HCT116 (cell line): ENCODE measurements around the gene ZC3H13. TPM values are rescaled to one million over a fixed set of nuclear protein-coding genes. Genes with fewer than 3 reads are reported as not detected.

ENCODE experiments used
- ATAC-seq: fragments of 200-7000 bp; cut with Tn5 transposase; 2 replicates; pipeline ENCODE4 v1.9.1; 2020; ENCODE audit warnings: mild to moderate bottlenecking, moderate library complexity
- BruUV-seq: library from RNA; stranded (reverse); fragments of 400-500 nt; replicated peaks from 2 replicates; lab custom pipeline; 2021; lab: Mats Ljungman, UMichigan
- CTCF ChIA-PET: fragments of 300-600 bp; sonication (Branson Sonifier 250); formaldehyde crosslinking; loops from one replicate; lab custom pipeline; 2021; ENCODE audit warnings: antibody characterized with exemption; lab: Charles Lee
- POLR2A ChIA-PET: fragments of 300-600, 350-600 bp; sonication (Branson Sonifier 250); formaldehyde crosslinking; loops from one replicate; lab custom pipeline; 2021; ENCODE audit warnings: antibody characterized with exemption; lab: Charles Lee
- RAD21 ChIA-PET, 2 experiments: fragments of 300-600 bp; sonication (Branson Sonifier 250); formaldehyde crosslinking; loops; one replicate each; lab custom pipeline; 2023; ENCODE audit warnings: low total read pairs in 2 of 2; ENCODE audit not compliant: uncharacterized antibody in 2 of 2, unreplicated experiment in 2 of 2, low non-redundant PET in 1 of 2; lab: Charles Lee
- DNase-seq: peaks from one replicate; pipeline ENCODE4 v3.0.0-alpha.2; 2010; ENCODE audit warnings: low read depth, low spot score
- H2AFZ ChIP-seq: fragments of 200-600 bp; shearing (Covaris generic), sonication (generic); 2 replicates; pipeline ENCODE4 v1.6.1; 2017; ENCODE audit warnings: low read depth, mixed run types, mixed read lengths, antibody characterized with exemption, low read length; ENCODE audit not compliant: poor library complexity, severe bottlenecking
- H3K27ac ChIP-seq: 2 replicates; pipeline ENCODE4 v1.5.1; 2012; ENCODE audit warnings: low read depth, low read length
- H3K27me3 ChIP-seq: fragments of 200-600 bp; sonication (generic); 2 replicates; pipeline ENCODE4 v1.6.1; 2016; ENCODE audit warnings: mixed run types, low read length, mixed read lengths; ENCODE audit not compliant: insufficient read depth
- H3K36me3 ChIP-seq, 2 experiments: fragments of 200-500 bp in 1 of 2; fragments of 200-600 bp in 1 of 2; sonication (Bioruptor generic) in 1 of 2; sonication (generic) in 1 of 2; 2 replicates each; pipeline versions ENCODE4 v1.5.1 to v1.6.1; 2014 to 2016; ENCODE audit warnings: low read length in 2 of 2, inconsistent platforms in 1 of 2, mixed read lengths in 1 of 2, mixed run types in 1 of 2; ENCODE audit not compliant: insufficient read depth in 2 of 2, control insufficient read depth in 1 of 2
- H3K4me1 ChIP-seq, 2 experiments: fragments of 200-600 bp in 1 of 2; sonication (generic) in 1 of 2; 2 replicates each; pipeline versions ENCODE4 v1.5.1 to v1.6.1; 2012 to 2017; ENCODE audit warnings: low read length in 2 of 2, inconsistent platforms in 1 of 2, mild to moderate bottlenecking in 1 of 2, mixed read lengths in 1 of 2, mixed run types in 1 of 2, moderate library complexity in 1 of 2; ENCODE audit not compliant: insufficient read depth in 2 of 2, control insufficient read depth in 1 of 2
- H3K4me2 ChIP-seq: fragments of 200-600 bp; sonication (generic); 2 replicates; pipeline ENCODE4 v1.6.1; 2017; ENCODE audit warnings: mixed run types, low read length, mixed read lengths
- H3K4me3 ChIP-seq, 2 experiments: fragments of 200-600 bp in 1 of 2; sonication (generic) in 1 of 2; replicated peaks in 1 of 2; 2 replicates each; pipeline ENCODE4 v1.5.1; 2011 to 2016; ENCODE audit warnings: low read length in 2 of 2, control low read depth in 1 of 2, low read depth in 1 of 2, mild to moderate bottlenecking in 1 of 2, mixed read lengths in 1 of 2, mixed run types in 1 of 2
- H3K79me2 ChIP-seq: fragments of 200-600 bp; sonication (generic); 2 replicates; pipeline ENCODE4 v1.6.1; 2017; ENCODE audit warnings: mild to moderate bottlenecking, mixed run types, low read length, moderate library complexity, mixed read lengths; ENCODE audit not compliant: insufficient read depth
- H3K9ac ChIP-seq: fragments of 200-600 bp; sonication (generic); 2 replicates; pipeline ENCODE4 v1.6.1; 2016; ENCODE audit warnings: low read length, mixed read lengths
- H3K9me2 ChIP-seq: fragments of 200-600 bp; sonication (generic), shearing (Covaris generic); 2 replicates; pipeline ENCODE4 v1.6.1; 2017; ENCODE audit warnings: mixed run types, mild to moderate bottlenecking, moderate library complexity; ENCODE audit not compliant: insufficient read depth
- H3K9me3 ChIP-seq, 2 experiments: fragments of 200-500 bp in 1 of 2; fragments of 200-600 bp in 1 of 2; sonication (Bioruptor generic) in 1 of 2; sonication (generic) in 1 of 2; 2 replicates each; pipeline ENCODE4 v1.6.1; 2014 to 2017; ENCODE audit warnings: low read length in 2 of 2, mixed read lengths in 2 of 2, inconsistent platforms in 1 of 2, low read depth in 1 of 2, mild to moderate bottlenecking in 1 of 2, mixed run types in 1 of 2, moderate library complexity in 1 of 2; ENCODE audit not compliant: control insufficient read depth in 1 of 2, insufficient read depth in 1 of 2
- H4K20me1 ChIP-seq: fragments of 200-600 bp; sonication (generic), shearing (Covaris generic); 2 replicates; pipeline ENCODE4 v1.6.1; 2017; ENCODE audit warnings: mixed run types, mild to moderate bottlenecking, moderate library complexity; ENCODE audit not compliant: insufficient read depth
- ATF3 ChIP-seq: IDR thresholded peaks from 2 replicates; pipeline ENCODE4 v1.6.1; 2012
- CEBPB ChIP-seq: IDR thresholded peaks from 2 replicates; pipeline ENCODE4 v1.6.1; 2012; ENCODE audit warnings: low read depth
- EGR1 ChIP-seq: IDR thresholded peaks from 2 replicates; pipeline ENCODE4 v1.6.1; 2012; ENCODE audit warnings: low read depth
- ELF1 ChIP-seq: IDR thresholded peaks from 2 replicates; pipeline ENCODE4 v1.6.1; 2012; ENCODE audit warnings: low read depth, borderline replicate concordance
- JUND ChIP-seq: IDR thresholded peaks from 2 replicates; pipeline ENCODE4 v1.6.1; 2012
- POLR2A ChIP-seq: IDR thresholded peaks from 2 replicates; pipeline ENCODE4 v1.7.0; 2011; ENCODE audit warnings: borderline replicate concordance; ENCODE audit not compliant: insufficient read depth, insufficient read length; ENCODE audit errors: extremely low read depth
- POLR2AphosphoS5 ChIP-seq: IDR thresholded peaks from 2 replicates; pipeline ENCODE4 v1.6.1; 2011; ENCODE audit warnings: mild to moderate bottlenecking, low read depth, low read length, moderate library complexity
- RAD21 ChIP-seq: IDR thresholded peaks from 2 replicates; pipeline ENCODE4 v1.6.1; 2012; ENCODE audit warnings: low read depth, mild to moderate bottlenecking
- REST ChIP-seq: IDR thresholded peaks from 2 replicates; pipeline ENCODE4 v1.6.1; 2012; ENCODE audit warnings: low read depth
- SP1 ChIP-seq: IDR thresholded peaks from 2 replicates; pipeline ENCODE4 v1.6.1; 2012; ENCODE audit warnings: low read depth
- YY1 ChIP-seq: IDR thresholded peaks from 2 replicates; pipeline ENCODE4 v1.6.1; 2011; ENCODE audit warnings: low read length, low read depth, moderate library complexity, mild to moderate bottlenecking; ENCODE audit not compliant: insufficient replicate concordance; ENCODE audit errors: extremely low read depth
- ZBTB33 ChIP-seq: IDR thresholded peaks from 2 replicates; pipeline ENCODE4 v1.6.1; 2011; ENCODE audit warnings: mild to moderate bottlenecking, low read length, moderate library complexity; ENCODE audit not compliant: insufficient replicate concordance; ENCODE audit errors: extremely low read depth
- ZFX ChIP-seq: fragments of 450-650 bp; IDR thresholded peaks from 2 replicates; pipeline ENCODE4 v1.6.1; 2017
- intact Hi-C: fragments of 100-400 bp; cut with micrococcal nuclease; formaldehyde crosslinking; loops from 2 replicates; pipeline ENCODE4 v1.10.0; 2022
- total RNA-seq: library from RNA; stranded (reverse); gene quantifications from one replicate; pipeline ENCODE4 v1.2.1, GENCODE V29; 2021; ENCODE audit not compliant: unreplicated experiment

ZC3H13 gene
- total RNA-seq, 1 experiment from 2014 or later: 37.9 TPM

- no peak overlapping the region for H3K27ac ChIP-seq
- CTCF ChIA-PET: interaction anchor here (1.9 kb wide), 1 partner anchor 152 kb away, joined by 9 read pairs; no protein-coding TSS in a partner anchor
- H4K20me1 ChIP-seq: no peaks in the 10 kb centered on the region; the same call in 1 of the 2 replicates
- H3K4me3 ChIP-seq: no peak overlapping the region
- peaks cover 9 to 14% of the 10 kb centered on the region in 2 experiments; a peak in 2 of 4 replicates for H3K36me3 ChIP-seq
- intact Hi-C loops: no loop called here
- TF ChIP-seq POLR2AphosphoS5: no peak
- TF ChIP-seq ZFX: no peak
- no peak for TF ChIP-seq POLR2A
- TF ChIP-seq, all 23 proteins: peak for 0
- Histone ChIP-seq H3K9me2 (no peaks in the 10 kb centered on the region), H3K4me1 (no peaks in the 10 kb centered on the region), H2AFZ (no peak overlapping the region), H3K9ac (no peak overlapping the region), H3K79me2 (no peaks in the 10 kb centered on the region), H3K4me2 (no peak overlapping the region), H3K9me3 (no peaks in the 10 kb centered on the region), H3K27me3 (no peaks in the 10 kb centered on the region)
- BruUV-seq: no TSS peak
- RAD21 ChIA-PET: no interaction called here
- DNase-seq (no peak), ATAC-seq (no peak)
- POLR2A ChIA-PET: no interaction called here
Measured at GRCh38 chr13:46008631-46009030, 43.9 kb downstream of the ZC3H13 start.

- Histone ChIP-seq H2AFZ (no peak overlapping the region), H3K27me3 (no peaks in the 10 kb centered on the region)
- CTCF ChIA-PET: no interaction called here
- TF ChIP-seq ELF1 (no peak), RAD21 (no peak), EGR1 (no peak), JUND (no peak), REST (no peak), YY1 (no peak), ATF3 (no peak), SP1 (no peak), ZBTB33 (no peak), CEBPB (no peak)
- TF ChIP-seq, all 23 proteins: peak for 0
- intact Hi-C loops: no loop called here
- Histone ChIP-seq H3K27ac (no peak overlapping the region), H3K9me2 (no peaks in the 10 kb centered on the region), H3K79me2 (no peaks in the 10 kb centered on the region; the same call in 1 of the 2 replicates), H4K20me1 (no peaks in the 10 kb centered on the region; the same call in 1 of the 2 replicates), H3K4me1 (no peaks in the 10 kb centered on the region), H3K9ac (no peak overlapping the region), H3K36me3 (peaks cover 16 to 20% of the 10 kb centered on the region in 2 experiments; a peak in 3 of 4 replicates), H3K9me3 (no peaks in the 10 kb centered on the region), H3K4me3 (no peak overlapping the region), H3K4me2 (no peak overlapping the region)
- no peak for DNase-seq
- BruUV-seq: no TSS peak
- POLR2A ChIA-PET: no interaction called here
- ATAC-seq: no peak
- RAD21 ChIA-PET: interaction anchor here in 1 of 2 experiments (0.5 kb wide), 1 partner anchor 317 kb away, joined by 5 read pairs; no protein-coding TSS in a partner anchor
Measured at GRCh38 chr13:46006688-46007452, 45.7 kb downstream of the ZC3H13 start.
